ENCODE results near the gene CDK14. TPM values are rescaled to one million over a fixed set of nuclear protein-coding genes. Genes with fewer than 3 reads are reported as not detected.
"Not testable (repeated sequence)": the region's sequence is repeated elsewhere in the genome, so short reads cannot be mapped to it uniquely, and the experiment has no call there.

CDK14 gene
- total and polyA plus RNA-seq, 2 of the 8 experiments (the other 6 are each of a cell fraction or from before 2014, with no cell fraction given): 5.5 to 47.3 TPM

GRCh38 chr7:90728568-90728967 lies 132.4 kb downstream of the CDK14 start (continued):
- TF ChIP-seq TAF1 (IDR thresholded peaks at IDR 0.05; ENCODE audit: low read depth, low read length): no peak
- no peak for TF ChIP-seq SP1 (IDR thresholded peaks at IDR 0.05; ENCODE audit: low read depth, low read length)

GRCh38 chr7:90735611-90736280 lies 139.6 kb downstream of the CDK14 start:
- H3K56ac ChIP-seq (replicated peaks; ENCODE audit: insufficient read length, low read depth, low read length); H3K18ac ChIP-seq (ENCODE audit: extremely low read depth, low read length); FAIRE-seq; H3K27ac ChIP-seq (ENCODE audit: low read depth, low read length); H3K79me1 ChIP-seq (ENCODE audit: low read depth, low read length); H2BK5ac ChIP-seq (ENCODE audit: low read depth, low read length); H2BK15ac ChIP-seq (ENCODE audit: low read length); H2BK120ac ChIP-seq (replicated peaks; ENCODE audit: low read depth, low read length); H3K79me2 ChIP-seq (ENCODE audit: control insufficient read depth in 1 of 2, insufficient read depth in 2 of 2, low read length in 2 of 2); H3K36me3 ChIP-seq (ENCODE audit: control insufficient read depth in 2 of 4, insufficient read depth in 4 of 4, low read length in 3 of 4); H2BK12ac ChIP-seq (ENCODE audit: low read depth, low read length); H3K4ac ChIP-seq (replicated peaks; ENCODE audit: insufficient read length, low read depth, low read length); H3K27me3 ChIP-seq (replicated peaks in 1 of 4; ENCODE audit: control insufficient read depth in 3 of 4, extremely low read depth in 1 of 4, insufficient read depth in 3 of 4, low read length in 3 of 4); H4K5ac ChIP-seq (ENCODE audit: insufficient read length, low read depth, low read length); H2AK5ac ChIP-seq (ENCODE audit: low read depth, low read length); POLR2A ChIA-PET (ENCODE audit: partially characterized antibody); H3K4me3 ChIP-seq (ENCODE audit: extremely low read depth in 1 of 4, insufficient read depth in 2 of 4, low read depth in 3 of 4, low read length in 4 of 4); H3K23ac ChIP-seq (ENCODE audit: insufficient read length); DNase-seq (ENCODE audit: low read depth in 1 of 2, low spot score in 2 of 2); H3K4me1 ChIP-seq (replicated peaks in 1 of 4; ENCODE audit: control insufficient read depth in 3 of 4, insufficient read depth in 4 of 4, low read length in 3 of 4); H3K4me2 ChIP-seq (ENCODE audit: insufficient read depth in 1 of 2, low read depth in 2 of 2, low read length in 2 of 2); H2AFZ ChIP-seq (ENCODE audit: low read length); H3K9me3 ChIP-seq (ENCODE audit: insufficient read depth in 2 of 2, low read depth in 1 of 2, low read length in 1 of 2); H3K14ac ChIP-seq (ENCODE audit: insufficient read length); H3K23me2 ChIP-seq (ENCODE audit: low read depth, low read length); H4K91ac ChIP-seq (replicated peaks; ENCODE audit: insufficient read length, low read length); H3K9ac ChIP-seq (replicated peaks in 1 of 4; ENCODE audit: extremely low read depth in 1 of 4, low read depth in 3 of 4, low read length in 3 of 4); H4K20me1 ChIP-seq (replicated peaks in 1 of 2; ENCODE audit: control insufficient read depth in 1 of 2, insufficient read depth in 2 of 2, low read length in 2 of 2); H2BK20ac ChIP-seq (ENCODE audit: low read length); H4K8ac ChIP-seq (ENCODE audit: extremely low read depth, insufficient read depth, low read length): not testable (repeated sequence)
- WGBS, 2 experiments (ENCODE audit: extremely low coverage in 1 of 2, insufficient coverage in 1 of 2, insufficient read length in 1 of 2, insufficient replicate concordance in 2 of 2, low coverage in 1 of 2, low lambda C conversion rate in 2 of 2, missing lambda C conversion rate in 1 of 2): 93% methylated on average over 19 of the region's 20 CpGs; no CpG with 5 or more reads in 1 of the 2 experiments
- CTCF ChIA-PET (ENCODE audit: partially characterized antibody): interaction anchor here (0.5 to 0.8 kb wide), 2 partner anchors 27 to 124 kb away, joined by 3 read pairs; no protein-coding TSS in a partner anchor
